IMR-90 (cell line): ENCODE measurements around the gene HEATR3. TPM values are rescaled to one million over a fixed set of nuclear protein-coding genes. Genes with fewer than 3 reads are reported as not detected.

Source experiments
- ATAC-seq: fragments of 200-7000 bp; cut with Tn5 transposase; 2 replicates; pipeline ENCODE4 v1.9.1; 2020; ENCODE audit warnings: low read depth, mild to moderate bottlenecking, moderate library complexity
- BruUV-seq: library from RNA; stranded (reverse); fragments of 400-500 nt; replicated peaks from 2 replicates; lab custom pipeline; 2021; lab: Mats Ljungman, UMichigan
- CTCF ChIA-PET: fragments of 300-600 bp; formaldehyde crosslinking; extraction: SDS; loops from one replicate; lab custom pipeline; 2021; ENCODE audit warnings: antibody characterized with exemption; lab: Yijun Ruan, JAX
- POLR2A ChIA-PET: fragments of 300-600 bp; sonication (Branson Sonifier 250); formaldehyde crosslinking; loops from one replicate; lab custom pipeline; 2022; ENCODE audit warnings: antibody characterized with exemption; ENCODE audit not compliant: unreplicated experiment; lab: Charles Lee
- DNase-seq: peaks from one replicate; pipeline ENCODE4 v3.0.0; 2013
- H2AFZ ChIP-seq: replicated peaks from 2 replicates; pipeline ENCODE3; 2013; ENCODE audit warnings: low read length, mild to moderate bottlenecking; ENCODE audit not compliant: poor library complexity
- H2AK5ac ChIP-seq: 2 replicates; pipeline ENCODE4 v1.6.1; 2013; ENCODE audit warnings: low read depth, low read length, inconsistent platforms
- H2AK9ac ChIP-seq: replicated peaks from 2 replicates; pipeline ENCODE3; 2013; ENCODE audit warnings: mild to moderate bottlenecking, low read depth, low read length, moderate library complexity; ENCODE audit not compliant: poor library complexity
- H2BK120ac ChIP-seq: 2 replicates; pipeline ENCODE4 v1.6.1; 2013; ENCODE audit warnings: low read depth, low read length, inconsistent platforms
- H2BK15ac ChIP-seq: 3 replicates; pipeline ENCODE4 v1.6.1; 2013; ENCODE audit warnings: low read depth, low read length, inconsistent platforms
- H2BK20ac ChIP-seq: 2 replicates; pipeline ENCODE4 v1.6.1; 2013; ENCODE audit warnings: low read depth, mild to moderate bottlenecking, inconsistent platforms, low read length, moderate library complexity
- H2BK5ac ChIP-seq: 2 replicates; pipeline ENCODE4 v1.6.1; 2013; ENCODE audit warnings: mild to moderate bottlenecking, low read depth, low read length, inconsistent platforms; ENCODE audit not compliant: poor library complexity, severe bottlenecking
- H3K14ac ChIP-seq: replicated peaks from 2 replicates; pipeline ENCODE4 v1.6.1; 2013; ENCODE audit warnings: low read depth, low read length, inconsistent platforms
- H3K18ac ChIP-seq: 2 replicates; pipeline ENCODE4 v1.6.1; 2013; ENCODE audit warnings: low read depth, low read length, control low read depth
- H3K23ac ChIP-seq: 2 replicates; pipeline ENCODE4 v1.6.1; 2013; ENCODE audit warnings: low read depth, low read length, inconsistent platforms
- H3K27ac ChIP-seq: 2 replicates; pipeline ENCODE4 v1.5.1; 2013; ENCODE audit warnings: mild to moderate bottlenecking, control low read depth, low read length; ENCODE audit not compliant: insufficient read depth
- H3K27me3 ChIP-seq: 2 replicates; pipeline ENCODE4 v1.6.1; 2013; ENCODE audit warnings: low read length; ENCODE audit not compliant: control insufficient read depth, insufficient read depth
- H3K36me3 ChIP-seq: 2 replicates; pipeline ENCODE4 v1.6.1; 2013; ENCODE audit warnings: low read length, mixed read lengths; ENCODE audit not compliant: control insufficient read depth, insufficient read depth
- H3K4ac ChIP-seq: 2 replicates; pipeline ENCODE4 v1.6.1; 2013; ENCODE audit warnings: low read depth, low read length, inconsistent platforms
- H3K4me1 ChIP-seq: 2 replicates; pipeline ENCODE4 v1.6.1; 2013; ENCODE audit warnings: low read length, mixed read lengths; ENCODE audit not compliant: control insufficient read depth, insufficient read depth
- H3K4me2 ChIP-seq: 2 replicates; pipeline ENCODE4 v1.6.1; 2013; ENCODE audit warnings: low read depth, mild to moderate bottlenecking, control low read depth, low read length, moderate library complexity
- H3K4me3 ChIP-seq: 2 replicates; pipeline ENCODE4 v1.5.1; 2013; ENCODE audit warnings: low read depth, mild to moderate bottlenecking, control low read depth, low read length, moderate library complexity; ENCODE audit not compliant: insufficient read depth
- H3K56ac ChIP-seq: 2 replicates; pipeline ENCODE4 v1.6.1; 2013; ENCODE audit warnings: low read length, inconsistent platforms; ENCODE audit not compliant: insufficient read depth; ENCODE audit errors: extremely low read depth
- H3K79me1 ChIP-seq, 2 experiments: 2 replicates each; pipeline ENCODE4 v1.6.1; 2013; ENCODE audit warnings: low read length in 2 of 2, inconsistent platforms in 1 of 2, low read depth in 1 of 2
- H3K9ac ChIP-seq: 2 replicates; pipeline ENCODE4 v1.6.1; 2013; ENCODE audit warnings: low read depth, low read length, control low read depth
- H3K9me1 ChIP-seq: 2 replicates; pipeline ENCODE4 v1.6.1; 2013; ENCODE audit warnings: low read length, inconsistent platforms; ENCODE audit not compliant: insufficient read depth
- H3K9me3 ChIP-seq: 2 replicates; pipeline ENCODE4 v1.6.1; 2013; ENCODE audit warnings: low read length; ENCODE audit not compliant: control insufficient read depth, insufficient read depth
- H4K20me1 ChIP-seq: 2 replicates; pipeline ENCODE4 v1.6.1; 2013; ENCODE audit warnings: low read length, inconsistent platforms; ENCODE audit not compliant: insufficient read depth
- H4K5ac ChIP-seq: 2 replicates; pipeline ENCODE4 v1.6.1; 2013; ENCODE audit warnings: mild to moderate bottlenecking, low read depth, low read length, control low read depth
- H4K8ac ChIP-seq, 2 experiments: 2 replicates each; pipeline ENCODE4 v1.6.1; 2013; ENCODE audit warnings: low read depth in 2 of 2, low read length in 2 of 2, control low read depth in 1 of 2, inconsistent platforms in 1 of 2
- H4K91ac ChIP-seq: 2 replicates; pipeline ENCODE4 v1.6.1; 2013; ENCODE audit warnings: low read depth, low read length, inconsistent platforms; ENCODE audit not compliant: insufficient read depth
- BHLHE40 ChIP-seq: fragments of 150-350 bp; IDR thresholded peaks from 2 replicates; pipeline ENCODE4 v1.6.1; 2016; ENCODE audit warnings: mild to moderate bottlenecking, low read depth, low read length
- CEBPB ChIP-seq: IDR thresholded peaks from 2 replicates; pipeline ENCODE4 v1.6.1; 2012; ENCODE audit warnings: low read depth, low read length, improper control_type of control experiment
- CHD1 ChIP-seq: IDR thresholded peaks from 2 replicates; pipeline ENCODE4 v1.6.1; 2012; ENCODE audit warnings: low read depth, low read length, improper control_type of control experiment
- FOS ChIP-seq: fragments of 150-350 bp; IDR thresholded peaks from 2 replicates; pipeline ENCODE4 v1.6.1; 2016; ENCODE audit warnings: low read depth, low read length
- MAFK ChIP-seq: IDR thresholded peaks from 2 replicates; pipeline ENCODE4 v1.6.1; 2012; ENCODE audit warnings: low read depth, low read length, improper control_type of control experiment
- MAZ ChIP-seq: IDR thresholded peaks from 2 replicates; pipeline ENCODE4 v1.6.1; 2012; ENCODE audit warnings: low read depth, mild to moderate bottlenecking, low read length, improper control_type of control experiment, moderate library complexity, borderline replicate concordance
- MXI1 ChIP-seq: IDR thresholded peaks from 2 replicates; pipeline ENCODE4 v1.6.1; 2012; ENCODE audit warnings: low read depth, mild to moderate bottlenecking, low read length, moderate library complexity, borderline replicate concordance
- NFE2L2 ChIP-seq: fragments of 150-350 bp; IDR thresholded peaks from 2 replicates; pipeline ENCODE4 v1.6.1; 2016; ENCODE audit warnings: low read depth, mild to moderate bottlenecking, low read length
- POLR2A ChIP-seq: IDR thresholded peaks from 2 replicates; pipeline ENCODE4 v1.6.1; 2012; ENCODE audit warnings: mild to moderate bottlenecking, low read depth, low read length
- RAD21 ChIP-seq: IDR thresholded peaks from 2 replicates; pipeline ENCODE4 v1.6.1; 2012; ENCODE audit warnings: low read length, improper control_type of control experiment
- RCOR1 ChIP-seq: IDR thresholded peaks from 2 replicates; pipeline ENCODE4 v1.6.1; 2012; ENCODE audit warnings: mild to moderate bottlenecking, low read length, improper control_type of control experiment; ENCODE audit not compliant: insufficient replicate concordance
- RFX5 ChIP-seq: IDR thresholded peaks from 2 replicates; pipeline ENCODE4 v1.8.0; 2012; ENCODE audit warnings: low read depth, mild to moderate bottlenecking, low read length, moderate library complexity
- SMC3 ChIP-seq: fragments of 150-350 bp; IDR thresholded peaks from 2 replicates; pipeline ENCODE4 v1.6.1; 2016; ENCODE audit warnings: low read depth, mild to moderate bottlenecking, antibody characterized with exemption, low read length, moderate library complexity
- WGBS, 2 experiments: methylation state at CpG; one replicate each; pipeline versions ENCODE4 v1.1.5 to v1.1.7; 2013; ENCODE audit warnings: missing lambda C conversion rate in 2 of 2; ENCODE audit not compliant: insufficient read length in 1 of 2; ENCODE audit errors: extremely low coverage in 2 of 2; 5-methylcytosine and 5-hydroxymethylcytosine counted together
- dilution Hi-C: fragments of 300-500 bp; cut with HindIII; formaldehyde crosslinking; loops from one replicate; pipeline ENCODE4 v1.14.3; 2018; ENCODE audit warnings: low sequenced_read_pairs; ENCODE audit not compliant: unreplicated experiment
- in situ Hi-C: fragments of 300-500 bp; cut with MboI; formaldehyde crosslinking; loops from 3 replicates; pipeline ENCODE4 v1.14.3; 2019; ENCODE audit warnings: low sequenced_read_pairs, inconsistent platforms, mixed read lengths
- intact Hi-C: fragments of 100-400 bp; cut with micrococcal nuclease; formaldehyde crosslinking; loops from 2 replicates; pipeline ENCODE4 v1.10.0; 2022
- polyA plus RNA-seq, 3 experiments: library from polyadenylated mRNA; depleted of rRNA; stranded (reverse); fragments of >200 nt; gene quantifications; 2 replicates each; pipeline ENCODE4 v1.2.3, GENCODE V29; 2012; ENCODE audit warnings: low replicate concordance in 1 of 3
- total RNA-seq: library from RNA; depleted of rRNA; stranded (reverse); fragments of >200 nt; gene quantifications from 2 replicates; pipeline ENCODE4 v1.2.3, GENCODE V29; 2012
- TF ChIP-seq, protein P1 (sequence below): fragments of 150-350 bp; IDR thresholded peaks from 2 replicates; pipeline ENCODE4 v1.6.1; 2016; ENCODE audit warnings: low read depth, mild to moderate bottlenecking, low read length, moderate library complexity, borderline replicate concordance
- TF ChIP-seq, protein P2 (sequence below): conservative IDR thresholded peaks from 2 replicates; pipeline ENCODE4 v1.5.1; 2012; ENCODE audit warnings: mild to moderate bottlenecking, low read depth, low read length, improper control_type of control experiment
- TF ChIP-seq, protein P3 (sequence below): fragments of 150-350 bp; IDR thresholded peaks from 2 replicates; pipeline ENCODE4 v1.6.1; 2017; ENCODE audit warnings: mild to moderate bottlenecking, antibody characterized with exemption, low read length, low read depth

The HEATR3 gene
- total and polyA plus RNA-seq, 2 of the 4 experiments (the other 2 are of a cell fraction), result 9.4 to 21.1 TPM

DNA sequence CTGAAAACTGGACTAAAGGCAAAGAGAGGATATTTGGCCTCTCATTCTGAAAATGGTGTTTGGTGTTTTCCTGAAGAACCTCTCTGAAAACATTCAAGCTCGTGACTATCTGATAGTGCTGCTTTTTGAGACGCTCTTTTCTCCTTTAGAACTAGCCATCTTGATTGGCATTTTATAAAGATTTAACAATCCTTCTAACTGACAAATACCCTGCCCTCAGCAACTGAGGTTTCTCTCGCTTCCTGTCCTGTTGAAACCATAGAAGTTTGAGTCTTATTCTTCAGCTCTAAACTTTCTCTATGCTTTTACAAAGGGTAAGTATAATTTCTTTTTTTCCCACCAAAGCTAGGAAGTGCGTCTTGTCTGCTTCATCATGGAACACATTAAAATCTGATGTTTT, 27.5 kb upstream of the HEATR3 start:
- in situ Hi-C loops (no loop called here), dilution Hi-C loops (no loop called here), intact Hi-C loops (loop anchor here (2.0 kb wide), 1 partner anchor 27 kb away; the partner anchor contains the start of gene HEATR3)
- H3K4me3 ChIP-seq, result no peak overlapping the region
- no peak overlapping the region for H3K9ac ChIP-seq
- no peak overlapping the region for H3K14ac ChIP-seq
- no peaks in the 10 kb centered on the region; the same call in 1 of the 2 replicates for H3K9me1 ChIP-seq
- no peak overlapping the region for H2AK9ac ChIP-seq
- no peak overlapping the region for H3K18ac ChIP-seq
- BruUV-seq, result no TSS peak
- no peak overlapping the region for H4K5ac ChIP-seq
- H2BK20ac ChIP-seq, result no peak overlapping the region
- H3K4ac ChIP-seq, result no peak overlapping the region
- no peak overlapping the region for H4K8ac ChIP-seq
- H3K9me3 ChIP-seq, result no peaks in the 10 kb centered on the region
- peaks cover 3% of the 10 kb centered on the region for H3K27me3 ChIP-seq
- no peak overlapping the region for H3K23ac ChIP-seq
- no peak overlapping the region for H2AFZ ChIP-seq
- H3K4me1 ChIP-seq, result no peaks in the 10 kb centered on the region
- H2BK15ac ChIP-seq, result no peak overlapping the region
- TF ChIP-seq CHD1, result no peak
- TF ChIP-seq MAFK, result no peak
- no peak for TF ChIP-seq MAZ
- TF ChIP-seq, protein P1, sequence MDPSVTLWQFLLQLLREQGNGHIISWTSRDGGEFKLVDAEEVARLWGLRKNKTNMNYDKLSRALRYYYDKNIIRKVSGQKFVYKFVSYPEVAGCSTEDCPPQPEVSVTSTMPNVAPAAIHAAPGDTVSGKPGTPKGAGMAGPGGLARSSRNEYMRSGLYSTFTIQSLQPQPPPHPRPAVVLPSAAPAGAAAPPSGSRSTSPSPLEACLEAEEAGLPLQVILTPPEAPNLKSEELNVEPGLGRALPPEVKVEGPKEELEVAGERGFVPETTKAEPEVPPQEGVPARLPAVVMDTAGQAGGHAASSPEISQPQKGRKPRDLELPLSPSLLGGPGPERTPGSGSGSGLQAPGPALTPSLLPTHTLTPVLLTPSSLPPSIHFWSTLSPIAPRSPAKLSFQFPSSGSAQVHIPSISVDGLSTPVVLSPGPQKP, result no peak
- TF ChIP-seq FOS, result no peak
- TF ChIP-seq SMC3, result no peak
- TF ChIP-seq POLR2A, result no peak
- TF ChIP-seq RFX5, result no peak
- no peak for TF ChIP-seq BHLHE40
- TF ChIP-seq MXI1, result no peak
- TF ChIP-seq RCOR1, result no peak
- no peak for TF ChIP-seq NFE2L2
- TF ChIP-seq, protein P2, sequence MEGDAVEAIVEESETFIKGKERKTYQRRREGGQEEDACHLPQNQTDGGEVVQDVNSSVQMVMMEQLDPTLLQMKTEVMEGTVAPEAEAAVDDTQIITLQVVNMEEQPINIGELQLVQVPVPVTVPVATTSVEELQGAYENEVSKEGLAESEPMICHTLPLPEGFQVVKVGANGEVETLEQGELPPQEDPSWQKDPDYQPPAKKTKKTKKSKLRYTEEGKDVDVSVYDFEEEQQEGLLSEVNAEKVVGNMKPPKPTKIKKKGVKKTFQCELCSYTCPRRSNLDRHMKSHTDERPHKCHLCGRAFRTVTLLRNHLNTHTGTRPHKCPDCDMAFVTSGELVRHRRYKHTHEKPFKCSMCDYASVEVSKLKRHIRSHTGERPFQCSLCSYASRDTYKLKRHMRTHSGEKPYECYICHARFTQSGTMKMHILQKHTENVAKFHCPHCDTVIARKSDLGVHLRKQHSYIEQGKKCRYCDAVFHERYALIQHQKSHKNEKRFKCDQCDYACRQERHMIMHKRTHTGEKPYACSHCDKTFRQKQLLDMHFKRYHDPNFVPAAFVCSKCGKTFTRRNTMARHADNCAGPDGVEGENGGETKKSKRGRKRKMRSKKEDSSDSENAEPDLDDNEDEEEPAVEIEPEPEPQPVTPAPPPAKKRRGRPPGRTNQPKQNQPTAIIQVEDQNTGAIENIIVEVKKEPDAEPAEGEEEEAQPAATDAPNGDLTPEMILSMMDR, result no peak
- TF ChIP-seq, protein P3, sequence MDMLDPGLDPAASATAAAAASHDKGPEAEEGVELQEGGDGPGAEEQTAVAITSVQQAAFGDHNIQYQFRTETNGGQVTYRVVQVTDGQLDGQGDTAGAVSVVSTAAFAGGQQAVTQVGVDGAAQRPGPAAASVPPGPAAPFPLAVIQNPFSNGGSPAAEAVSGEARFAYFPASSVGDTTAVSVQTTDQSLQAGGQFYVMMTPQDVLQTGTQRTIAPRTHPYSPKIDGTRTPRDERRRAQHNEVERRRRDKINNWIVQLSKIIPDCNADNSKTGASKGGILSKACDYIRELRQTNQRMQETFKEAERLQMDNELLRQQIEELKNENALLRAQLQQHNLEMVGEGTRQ, result no peak
- no peak for TF ChIP-seq CEBPB
- TF ChIP-seq RAD21, result no peak
- H3K79me1 ChIP-seq, result peaks cover 0 to 2% of the 10 kb centered on the region in 2 experiments; a peak in 1 of 4 replicates
- H4K20me1 ChIP-seq, result no peaks in the 10 kb centered on the region
- peaks cover 8% of the 10 kb centered on the region; the same call in 1 of the 2 replicates for H3K36me3 ChIP-seq
- ATAC-seq, result no peak
- POLR2A ChIA-PET, result no interaction called here
- no peak overlapping the region for H3K27ac ChIP-seq
- H2BK5ac ChIP-seq, result no peak overlapping the region
- no peak overlapping the region for H4K91ac ChIP-seq
- WGBS, 2 experiments, result no CpG with 5 or more reads among the region's 4 CpGs
- H3K56ac ChIP-seq, result no peak overlapping the region
- H2BK120ac ChIP-seq, result no peak overlapping the region
- no peak for DNase-seq
- no peak overlapping the region for H3K4me2 ChIP-seq
- CTCF ChIA-PET, result interaction anchor here (3.5 kb wide), 1 partner anchor 14 kb away, joined by 13 read pairs; the partner anchor contains the start of gene CNEP1R1
- no peak overlapping the region for H2AK5ac ChIP-seq
